Dermis lymphatic vessel endothelial cell (primary cell): ENCODE data around the gene NSUN3. TPM values are rescaled to one million over a fixed set of nuclear protein-coding genes. Genes with fewer than 3 reads are reported as not detected.

ENCODE experiments used
- total RNA-seq: library from RNA; depleted of rRNA; stranded (reverse); fragments of >200 nt; gene quantifications from 2 replicates; pipeline ENCODE4 v1.2.1, GENCODE V29; 2014

The NSUN3 gene
- 18.0 and 20.9 TPM in 2 replicates for total RNA-seq

GRCh38 chr3:94062513-94063404 lies at the start of gene NSUN3, which contains the start of gene DHFR2:
Gene NSUN3, plus strand, starts transcription at chr3:94063061. Its CDS starts 66 bp downstream, at chr3:94063127.
Gene DHFR2, minus strand, starts transcription at chr3:94062916. Its CDS starts 1,405 bp downstream, at chr3:94061511.

GRCh38 chr3:94028093-94028837 lies 34.6 kb upstream of the NSUN3 start, which contains the start of gene STX19:
Gene STX19, minus strand, starts transcription at chr3:94028597. Its CDS starts 13,328 bp downstream, at chr3:94015269.

Other genes starting within 250 kb of the NSUN3 start
- 17.3 and 32.7 TPM in 2 replicates for gene PROS1, start 89.2 kb upstream of the NSUN3 start, total RNA-seq
- 10.0 and 10.4 TPM in 2 replicates for gene ARL13B, start 82.9 kb upstream of the NSUN3 start, total RNA-seq
- not detected in 2 replicates for gene STX19, start 34.5 kb upstream of the NSUN3 start, total RNA-seq
- 2.6 and 4.9 TPM in 2 replicates for gene DHFR2, start 145 bp upstream of the NSUN3 start, total RNA-seq